Measurements from ENCODE around the gene FAM184A. TPM values are rescaled to one million over a fixed set of nuclear protein-coding genes. Genes with fewer than 3 reads are reported as not detected.

The FAM184A gene
- total RNA-seq, 4 donors from 2014 or later = 0.19 to 6.8 (median 1.8) TPM

- no peak for TF ChIP-seq EP300 (IDR thresholded peaks at IDR 0.05)
- TF ChIP-seq POLR2AphosphoS5 (IDR thresholded peaks at IDR 0.05) = no peak
- no peak for TF ChIP-seq POLR2A (IDR thresholded peaks at IDR 0.05)
- no peak for TF ChIP-seq CTCF (IDR thresholded peaks at IDR 0.05)
- WGBS = 91% methylated on average over 3 of the region's 3 CpGs
- no peaks in the 10 kb centered on the region for H3K27me3 ChIP-seq
- no peaks in the 10 kb centered on the region for H3K4me1 ChIP-seq
- H3K27ac ChIP-seq = no peak overlapping the region
- H3K4me3 ChIP-seq = no peak overlapping the region
- no peak for DNase-seq (ENCODE audit: low spot score in 2 of 2)
- no peaks in the 10 kb centered on the region for H3K36me3 ChIP-seq
- H3K9me3 ChIP-seq = no peaks in the 10 kb centered on the region
Measured at GRCh38 chr6:118985123-118985830, 93.2 kb downstream of the FAM184A start.

- TF ChIP-seq POLR2AphosphoS5 (IDR thresholded peaks at IDR 0.05) (no peak), CTCF (IDR thresholded peaks at IDR 0.05) (no peak), POLR2A (IDR thresholded peaks at IDR 0.05) (no peak), EP300 (IDR thresholded peaks at IDR 0.05) (no peak)
Measured at GRCh38 chr6:118984342-118984741, 94.1 kb downstream of the FAM184A start.

GRCh38 chr6:118982575-118982911 lies 95.9 kb downstream of the FAM184A start:
- Histone ChIP-seq H3K27ac (no peak overlapping the region), H3K4me3 (no peak overlapping the region), H3K27me3 (no peaks in the 10 kb centered on the region), H3K9me3 (no peaks in the 10 kb centered on the region), H3K4me1 (no peaks in the 10 kb centered on the region), H3K36me3 (no peaks in the 10 kb centered on the region)
- no peak for DNase-seq (ENCODE audit: low spot score in 2 of 2)
- no peak for TF ChIP-seq POLR2A (IDR thresholded peaks at IDR 0.05)
- TF ChIP-seq EP300 (IDR thresholded peaks at IDR 0.05) = no peak
- no peak for TF ChIP-seq CTCF (IDR thresholded peaks at IDR 0.05)
- 92% methylated on average over 3 of the region's 3 CpGs for WGBS

More at GRCh38 chr6:118984342-118984741, 94.1 kb downstream of the FAM184A start:
- H3K9me3 ChIP-seq = no peaks in the 10 kb centered on the region
- H3K4me3 ChIP-seq = no peak overlapping the region
- 97% methylated on average over 2 of the region's 2 CpGs for WGBS
- H3K27me3 ChIP-seq = no peaks in the 10 kb centered on the region
- no peak overlapping the region for H3K27ac ChIP-seq
- no peaks in the 10 kb centered on the region for H3K4me1 ChIP-seq
- DNase-seq (ENCODE audit: low spot score in 2 of 2) = no peak
- H3K36me3 ChIP-seq = no peaks in the 10 kb centered on the region

- no peak for DNase-seq (ENCODE audit: low spot score in 2 of 2)
- no peak overlapping the region for H3K27ac ChIP-seq
- H3K9me3 ChIP-seq = no peaks in the 10 kb centered on the region
- TF ChIP-seq EP300 (IDR thresholded peaks at IDR 0.05) = no peak
- TF ChIP-seq POLR2A (IDR thresholded peaks at IDR 0.05) = no peak
- TF ChIP-seq POLR2AphosphoS5 (IDR thresholded peaks at IDR 0.05) = no peak
- TF ChIP-seq CTCF (IDR thresholded peaks at IDR 0.05) = no peak
- 80% methylated on average over 6 of the region's 6 CpGs for WGBS
- no peaks in the 10 kb centered on the region for H3K4me1 ChIP-seq
- no peak overlapping the region for H3K4me3 ChIP-seq
- no peaks in the 10 kb centered on the region for H3K27me3 ChIP-seq
- H3K36me3 ChIP-seq = no peaks in the 10 kb centered on the region
Measured at GRCh38 chr6:118981884-118982574, 96.4 kb downstream of the FAM184A start.

- H3K27ac ChIP-seq = no peak overlapping the region
- no peak for DNase-seq (ENCODE audit: low spot score in 2 of 2)
- no peaks in the 10 kb centered on the region for H3K9me3 ChIP-seq
- 84% methylated on average over 5 of the region's 5 CpGs for WGBS
- no peaks in the 10 kb centered on the region for H3K36me3 ChIP-seq
- no peaks in the 10 kb centered on the region for H3K27me3 ChIP-seq
- no peaks in the 10 kb centered on the region for H3K4me1 ChIP-seq
- H3K4me3 ChIP-seq = no peak overlapping the region
- TF ChIP-seq POLR2AphosphoS5 (IDR thresholded peaks at IDR 0.05) (no peak), EP300 (IDR thresholded peaks at IDR 0.05) (no peak), CTCF (IDR thresholded peaks at IDR 0.05) (no peak), POLR2A (IDR thresholded peaks at IDR 0.05) (no peak)
Measured at GRCh38 chr6:118980063-118980462, 98.4 kb downstream of the FAM184A start.

Measured in suprapubic skin (tissue), 4 donors.